ENCODE results near the gene TROAP.

DNA sequence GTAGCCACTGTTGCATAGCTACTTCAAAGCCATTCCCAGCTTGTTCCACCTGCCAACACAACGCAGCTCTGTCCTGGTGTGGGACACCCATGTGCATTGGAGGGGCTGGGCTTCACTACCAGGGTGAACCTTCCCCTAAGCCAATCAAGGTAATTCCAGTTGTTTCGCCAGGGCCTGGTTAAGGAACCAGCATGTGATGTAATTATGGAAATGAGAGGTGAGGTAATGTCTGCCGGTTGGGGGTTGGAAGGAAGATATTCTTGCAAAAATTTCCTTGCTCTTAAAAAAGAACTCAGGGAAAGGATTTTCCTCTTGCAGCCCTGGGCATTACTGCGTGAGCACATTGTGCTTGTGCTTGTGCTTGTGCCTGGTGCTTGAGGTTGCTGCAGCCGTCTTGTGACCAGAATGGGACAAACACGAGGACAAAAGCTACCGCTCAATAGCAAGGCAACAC is 43.3 kb upstream of the TROAP start:
- TF ChIP-seq POLR2A (IDR thresholded peaks at IDR 0.05; ENCODE audit: low read length) (no peak), GATA1 (IDR thresholded peaks at IDR 0.05; ENCODE audit: low read depth, low read length) (no peak)

Data from erythroblast (primary cell).